Esophagus muscularis mucosa (tissue), 4 donors: ENCODE results near the gene DAPK2. TPM values are rescaled to one million over a fixed set of nuclear protein-coding genes. Genes with fewer than 3 reads are reported as not detected.

Experiments
- DNase-seq: peaks from one replicate; pipeline ENCODE4 v3.0.0-alpha.2; 2017; ENCODE audit errors: extremely low spot score
- H3K27ac ChIP-seq, 4 donors: fragments of 200-600 bp; sonication (generic); replicated peaks in 1 of 4; 1 replicate in 3 of 4; 2 replicates in 1 of 4; pipeline ENCODE4 v1.5.1; 2016 to 2019; ENCODE audit warnings: mild to moderate bottlenecking in 1 of 4
- H3K27me3 ChIP-seq, 4 donors: fragments of 200-600 bp; sonication (generic); one replicate each; pipeline versions ENCODE4 v1.5.1 to v1.6.0; 2016 to 2019
- H3K36me3 ChIP-seq, 4 donors: fragments of 200-600 bp; sonication (generic); one replicate each; pipeline ENCODE4 v1.5.1; 2016 to 2019
- H3K4me1 ChIP-seq, 4 donors: fragments of 200-600 bp; sonication (generic); one replicate each; pipeline ENCODE4 v1.5.1; 2016 to 2019
- H3K4me3 ChIP-seq, 4 donors: fragments of 200-600 bp; sonication (generic); 1 replicate in 2 of 4; 2 replicates in 2 of 4; pipeline ENCODE4 v1.5.1; 2016 to 2019; ENCODE audit warnings: mild to moderate bottlenecking in 4 of 4, moderate library complexity in 1 of 4
- H3K9me3 ChIP-seq, 4 donors: fragments of 200-600 bp; sonication (generic); 1 replicate in 3 of 4; 2 replicates in 1 of 4; pipeline ENCODE4 v1.5.1; 2016 to 2019
- EP300 ChIP-seq: sonication (generic); formaldehyde crosslinking; IDR thresholded peaks from one replicate; pipeline ENCODE4 v1.6.1; 2017; ENCODE audit warnings: antibody characterized with exemption
- POLR2A ChIP-seq: fragments of 450-650 bp; IDR thresholded peaks from one replicate; pipeline ENCODE4 v1.6.1; 2017; ENCODE audit warnings: antibody characterized with exemption, moderate library complexity, mild to moderate bottlenecking, low read depth
- POLR2AphosphoS5 ChIP-seq, 2 donors: sonication (generic); formaldehyde crosslinking; IDR thresholded peaks; one replicate each; pipeline ENCODE4 v1.6.1; 2017; ENCODE audit warnings: antibody characterized with exemption in 2 of 2
- WGBS: methylation state at CpG from one replicate; pipeline ENCODE4 v1.1.5; 2018; 5-methylcytosine and 5-hydroxymethylcytosine counted together
- intact Hi-C: fragments of 100-400 bp; cut with DNase I; formaldehyde crosslinking; loops from one replicate; pipeline ENCODE4 v1.15.1; 2023
- total RNA-seq, 4 donors: library from RNA; depleted of rRNA; stranded (reverse); fragments of >200 nt; gene quantifications; one replicate each; pipeline versions ENCODE4 v1.1.0 to v1.2.1, GENCODE V29; 2016
- TF ChIP-seq, protein P1 (sequence below), 3 experiments: fragments of 200-600 bp in 2 of 3; fragments of 450-650 bp in 1 of 3; sonication (generic) in 2 of 3; IDR thresholded peaks; one replicate each; pipeline ENCODE4 v1.5.1; 2017 to 2019; ENCODE audit warnings: antibody characterized with exemption in 3 of 3, mild to moderate bottlenecking in 2 of 3, moderate library complexity in 1 of 3

DAPK2 gene
- total RNA-seq, 4 donors from 2014 or later, result 1.5 to 11.2 (median 7.3) TPM

DNA sequence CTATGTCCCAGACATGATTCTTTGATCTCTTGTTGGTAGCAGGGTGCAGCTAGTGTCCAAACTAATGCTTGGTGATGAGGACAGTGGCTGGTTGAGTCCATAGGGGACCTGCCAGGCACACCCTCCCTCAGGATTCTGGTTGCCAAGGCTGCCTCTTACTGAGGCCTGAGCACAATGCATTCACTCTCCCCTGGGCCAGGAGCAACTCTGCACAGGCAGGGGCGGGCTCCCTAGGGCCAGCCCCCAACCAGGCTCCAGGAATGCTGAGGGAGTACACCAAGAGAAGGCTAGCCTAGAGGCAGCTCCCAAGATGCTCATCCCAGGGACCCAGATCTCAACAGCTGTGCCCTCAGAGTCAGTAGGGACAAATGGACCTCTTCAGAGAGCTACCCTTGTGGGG is 166.3 kb downstream of the DAPK2 start:
- TF ChIP-seq POLR2AphosphoS5 (IDR thresholded peaks at IDR 0.05), result no peak
- TF ChIP-seq, protein P1, sequence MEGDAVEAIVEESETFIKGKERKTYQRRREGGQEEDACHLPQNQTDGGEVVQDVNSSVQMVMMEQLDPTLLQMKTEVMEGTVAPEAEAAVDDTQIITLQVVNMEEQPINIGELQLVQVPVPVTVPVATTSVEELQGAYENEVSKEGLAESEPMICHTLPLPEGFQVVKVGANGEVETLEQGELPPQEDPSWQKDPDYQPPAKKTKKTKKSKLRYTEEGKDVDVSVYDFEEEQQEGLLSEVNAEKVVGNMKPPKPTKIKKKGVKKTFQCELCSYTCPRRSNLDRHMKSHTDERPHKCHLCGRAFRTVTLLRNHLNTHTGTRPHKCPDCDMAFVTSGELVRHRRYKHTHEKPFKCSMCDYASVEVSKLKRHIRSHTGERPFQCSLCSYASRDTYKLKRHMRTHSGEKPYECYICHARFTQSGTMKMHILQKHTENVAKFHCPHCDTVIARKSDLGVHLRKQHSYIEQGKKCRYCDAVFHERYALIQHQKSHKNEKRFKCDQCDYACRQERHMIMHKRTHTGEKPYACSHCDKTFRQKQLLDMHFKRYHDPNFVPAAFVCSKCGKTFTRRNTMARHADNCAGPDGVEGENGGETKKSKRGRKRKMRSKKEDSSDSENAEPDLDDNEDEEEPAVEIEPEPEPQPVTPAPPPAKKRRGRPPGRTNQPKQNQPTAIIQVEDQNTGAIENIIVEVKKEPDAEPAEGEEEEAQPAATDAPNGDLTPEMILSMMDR (IDR thresholded peaks at IDR 0.05), result no peak
- no peak for TF ChIP-seq POLR2A
- no peak for TF ChIP-seq EP300
- intact Hi-C loops, result no loop called here

DNA sequence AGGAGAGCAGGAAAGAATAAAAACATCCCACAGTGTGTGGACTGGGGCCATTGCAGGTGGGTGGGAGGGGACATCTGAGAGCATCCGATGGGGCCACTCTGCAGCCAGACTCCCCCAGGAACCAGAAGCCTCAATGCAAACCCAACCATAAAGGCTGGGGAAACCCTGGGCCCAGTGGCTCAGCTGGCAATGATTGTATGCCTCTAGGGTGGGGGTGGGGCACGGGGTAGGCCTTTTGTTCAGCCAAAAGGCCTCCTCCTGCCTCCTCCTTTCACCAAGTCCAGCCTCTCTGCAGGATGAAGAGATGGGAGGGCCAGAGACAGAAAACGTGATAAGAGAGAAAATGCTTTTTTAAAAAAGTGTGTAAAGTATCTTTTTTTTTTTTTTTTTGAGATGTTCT is 167.1 kb downstream of the DAPK2 start:
- 69% methylated on average over 3 of the region's 3 CpGs for WGBS
- H3K27me3 ChIP-seq, result no peaks in the 10 kb centered on the region
- H3K27ac ChIP-seq, result no peak overlapping the region
- no peak for DNase-seq
- intact Hi-C loops, result no loop called here
- no peaks in the 10 kb centered on the region for H3K36me3 ChIP-seq
- no peaks in the 10 kb centered on the region for H3K9me3 ChIP-seq
- peaks cover 0 to 7% (median 0%) of the 10 kb centered on the region in 4 donors for H3K4me1 ChIP-seq
- H3K4me3 ChIP-seq, result no peak overlapping the region
- TF ChIP-seq POLR2A (no peak), POLR2AphosphoS5 (IDR thresholded peaks at IDR 0.05) (no peak), EP300 (no peak)
- TF ChIP-seq, protein P1 (IDR thresholded peaks at IDR 0.05), result no peak

More for the DNA sequence above, 166.3 kb downstream of the DAPK2 start:
- no peak for DNase-seq
- 88% methylated on average over 1 of the region's 1 CpG for WGBS
- no peak overlapping the region for H3K27ac ChIP-seq
- H3K9me3 ChIP-seq, result no peaks in the 10 kb centered on the region
- H3K36me3 ChIP-seq, result no peaks in the 10 kb centered on the region
- no peak overlapping the region for H3K4me3 ChIP-seq
- no peaks in the 10 kb centered on the region for H3K27me3 ChIP-seq
- H3K4me1 ChIP-seq, result peaks cover 0 to 7% (median 0%) of the 10 kb centered on the region in 4 donors

DNA sequence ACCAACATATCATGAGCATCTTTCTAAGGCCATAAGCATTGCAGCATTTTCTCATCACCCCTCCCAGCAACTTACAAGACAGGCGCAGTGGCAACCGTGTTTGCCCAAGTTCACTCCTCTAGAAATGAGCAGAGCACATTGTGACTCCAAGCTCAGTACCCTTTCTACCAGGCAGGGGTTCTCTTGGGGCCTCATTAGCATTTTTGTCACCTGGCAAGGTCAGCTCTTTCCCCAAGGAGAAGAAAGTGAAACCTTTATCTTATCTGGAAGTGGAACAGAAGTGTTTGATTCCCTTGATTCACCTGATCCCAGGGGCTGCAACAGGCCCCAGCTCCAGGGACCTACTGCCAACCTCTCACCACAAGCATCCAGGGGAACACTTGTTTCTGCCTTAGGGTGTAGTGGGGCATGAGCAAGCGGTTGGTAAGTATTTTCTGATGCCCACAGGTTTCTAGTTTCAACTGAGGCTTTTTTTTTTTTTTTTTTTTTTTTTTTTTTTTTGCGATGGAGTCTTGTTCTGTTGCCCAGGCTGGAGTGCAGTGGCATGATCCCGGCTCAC is 168.5 kb downstream of the DAPK2 start:
- intact Hi-C loops, result no loop called here
- Histone ChIP-seq H3K9me3 (no peaks in the 10 kb centered on the region), H3K4me3 (no peak overlapping the region), H3K4me1 (peaks cover 0 to 7% (median 0%) of the 10 kb centered on the region in 4 donors), H3K36me3 (no peaks in the 10 kb centered on the region), H3K27me3 (no peaks in the 10 kb centered on the region), H3K27ac (no peak overlapping the region)
- 77% methylated on average over 5 of the region's 5 CpGs for WGBS
- TF ChIP-seq, protein P1 (IDR thresholded peaks at IDR 0.05), result no peak
- TF ChIP-seq POLR2AphosphoS5 (IDR thresholded peaks at IDR 0.05) (no peak), EP300 (no peak), POLR2A (no peak)
- no peak for DNase-seq

- Histone ChIP-seq H3K4me1 (peaks cover 0 to 5% (median 0%) of the 10 kb centered on the region in 4 donors), H3K4me3 (no peak overlapping the region), H3K27me3 (no peaks in the 10 kb centered on the region), H3K9me3 (no peaks in the 10 kb centered on the region), H3K36me3 (no peaks in the 10 kb centered on the region), H3K27ac (no peak overlapping the region)
- WGBS, result 65% methylated on average over 9 of the region's 9 CpGs
- intact Hi-C loops, result no loop called here
- no peak for DNase-seq
- TF ChIP-seq, protein P1 (IDR thresholded peaks at IDR 0.05), result no peak
- TF ChIP-seq POLR2AphosphoS5 (IDR thresholded peaks at IDR 0.05), result no peak
- TF ChIP-seq EP300, result no peak
- no peak for TF ChIP-seq POLR2A
These were observed 170.1 kb downstream of the DAPK2 start for GRCh38 chr15:63876085-63876662.

- 74% methylated on average over 4 of the region's 4 CpGs for WGBS
- intact Hi-C loops, result no loop called here
- H3K27ac ChIP-seq, result no peak overlapping the region
- H3K27me3 ChIP-seq, result no peaks in the 10 kb centered on the region
- H3K4me3 ChIP-seq, result no peak overlapping the region
- H3K9me3 ChIP-seq, result no peaks in the 10 kb centered on the region
- H3K4me1 ChIP-seq, result no peaks in the 10 kb centered on the region
- TF ChIP-seq POLR2A (no peak), POLR2AphosphoS5 (IDR thresholded peaks at IDR 0.05) (no peak), EP300 (no peak)
- TF ChIP-seq, protein P1 (IDR thresholded peaks at IDR 0.05), result no peak
- no peak for DNase-seq
- H3K36me3 ChIP-seq, result no peaks in the 10 kb centered on the region
These were observed 171.7 kb downstream of the DAPK2 start for GRCh38 chr15:63874616-63875015.
